Coronary artery (tissue), 2 donors: ENCODE results near the gene ATP1A3.

Experiments used
- DNase-seq: peaks from one replicate; pipeline ENCODE4 v3.0.0-alpha.2; 2017; ENCODE audit warnings: low spot score
- H3K27ac ChIP-seq, 2 donors: fragments of 200-600 bp; sonication (generic); one replicate each; pipeline ENCODE4 v1.5.1; 2016 to 2019
- H3K4me3 ChIP-seq: fragments of 200-600 bp; sonication (generic); 2 replicates; pipeline ENCODE4 v1.5.1; 2016; ENCODE audit warnings: mild to moderate bottlenecking, moderate library complexity
- TF ChIP-seq, protein P1 (sequence below): fragments of 200-600 bp; sonication (generic); IDR thresholded peaks from one replicate; pipeline ENCODE4 v1.5.1; 2019; ENCODE audit warnings: antibody characterized with exemption

Gene ATP1A3

DNA sequence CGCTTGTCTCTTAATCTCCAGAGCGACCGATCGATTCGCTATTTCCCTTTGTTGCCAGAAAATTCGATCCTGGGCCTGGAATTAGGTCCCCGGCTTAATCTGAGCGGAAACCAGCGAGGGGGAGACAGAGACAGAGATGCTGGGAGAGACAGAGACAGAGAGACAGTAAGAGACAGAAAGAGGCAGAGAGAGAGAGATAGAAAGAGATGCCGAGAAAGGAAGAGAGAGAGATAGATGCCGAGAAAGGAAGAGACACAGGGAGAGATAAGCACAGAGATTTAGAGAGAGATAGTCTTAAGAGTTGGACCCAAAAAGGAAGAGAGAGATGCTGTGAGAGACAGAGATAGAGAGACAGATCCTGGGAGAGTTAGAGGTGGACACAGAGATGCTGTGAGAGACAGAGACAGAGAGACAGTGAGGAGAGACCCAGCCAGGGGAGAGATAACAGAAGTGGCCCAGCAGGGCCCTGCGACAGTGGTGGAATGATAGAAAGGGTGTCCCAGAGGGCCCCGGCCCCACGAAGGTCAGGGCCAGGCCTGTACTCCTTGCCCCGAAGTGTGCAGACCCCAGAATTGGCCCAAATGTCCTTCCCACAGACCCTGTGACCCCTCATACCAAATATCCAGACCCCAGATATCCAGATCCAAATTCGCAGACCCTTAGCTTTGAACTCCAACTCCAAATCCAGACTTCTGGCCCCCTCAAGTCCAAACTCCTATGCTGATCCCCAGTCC lies 67.1 kb downstream of the ATP1A3 start:
- TF ChIP-seq, protein P1, sequence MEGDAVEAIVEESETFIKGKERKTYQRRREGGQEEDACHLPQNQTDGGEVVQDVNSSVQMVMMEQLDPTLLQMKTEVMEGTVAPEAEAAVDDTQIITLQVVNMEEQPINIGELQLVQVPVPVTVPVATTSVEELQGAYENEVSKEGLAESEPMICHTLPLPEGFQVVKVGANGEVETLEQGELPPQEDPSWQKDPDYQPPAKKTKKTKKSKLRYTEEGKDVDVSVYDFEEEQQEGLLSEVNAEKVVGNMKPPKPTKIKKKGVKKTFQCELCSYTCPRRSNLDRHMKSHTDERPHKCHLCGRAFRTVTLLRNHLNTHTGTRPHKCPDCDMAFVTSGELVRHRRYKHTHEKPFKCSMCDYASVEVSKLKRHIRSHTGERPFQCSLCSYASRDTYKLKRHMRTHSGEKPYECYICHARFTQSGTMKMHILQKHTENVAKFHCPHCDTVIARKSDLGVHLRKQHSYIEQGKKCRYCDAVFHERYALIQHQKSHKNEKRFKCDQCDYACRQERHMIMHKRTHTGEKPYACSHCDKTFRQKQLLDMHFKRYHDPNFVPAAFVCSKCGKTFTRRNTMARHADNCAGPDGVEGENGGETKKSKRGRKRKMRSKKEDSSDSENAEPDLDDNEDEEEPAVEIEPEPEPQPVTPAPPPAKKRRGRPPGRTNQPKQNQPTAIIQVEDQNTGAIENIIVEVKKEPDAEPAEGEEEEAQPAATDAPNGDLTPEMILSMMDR: no peak
- Histone ChIP-seq H3K4me3 (no peak overlapping the region), H3K27ac (no peak overlapping the region)
- DNase-seq: no peak

DNA sequence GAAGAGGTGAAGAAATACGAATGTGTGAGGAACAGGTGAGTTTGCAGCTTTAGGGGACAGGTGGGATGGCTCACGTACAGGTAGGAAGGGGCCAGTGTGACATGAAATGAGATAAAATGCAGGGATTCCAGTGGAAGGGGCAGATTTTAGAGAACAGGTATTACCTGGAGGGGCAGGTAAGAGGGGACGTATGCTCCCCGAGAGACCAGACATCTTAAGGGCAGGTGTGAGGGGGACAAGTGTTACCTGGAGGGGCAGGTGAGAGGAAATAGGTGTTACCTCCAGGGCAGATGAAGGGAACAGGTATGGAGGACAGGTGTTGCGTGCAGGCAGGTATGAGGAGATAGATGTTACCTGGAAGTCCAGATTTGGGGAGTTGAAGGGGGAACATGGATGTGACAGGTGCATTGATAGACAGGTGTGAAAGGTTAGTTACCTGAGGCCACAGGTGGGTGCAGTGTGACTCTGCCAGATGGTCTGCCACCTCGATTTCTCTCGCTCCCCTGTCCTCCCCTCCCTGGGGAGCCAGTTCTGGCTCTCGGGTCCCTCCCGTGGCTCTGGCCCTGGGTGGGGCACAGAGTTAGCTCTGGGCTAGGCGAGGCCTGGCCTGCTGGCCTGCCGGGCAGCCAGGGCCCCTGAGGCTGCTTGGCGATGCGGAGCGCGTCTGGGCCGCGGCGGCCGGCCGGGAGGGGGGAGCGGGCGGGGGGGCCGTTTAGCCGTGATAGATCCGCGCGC lies 67.8 kb downstream of the ATP1A3 start:
- H3K4me3 ChIP-seq: no peak overlapping the region
- TF ChIP-seq, protein P1: no peak
- DNase-seq: no peak
- no peak overlapping the region for H3K27ac ChIP-seq

DNA sequence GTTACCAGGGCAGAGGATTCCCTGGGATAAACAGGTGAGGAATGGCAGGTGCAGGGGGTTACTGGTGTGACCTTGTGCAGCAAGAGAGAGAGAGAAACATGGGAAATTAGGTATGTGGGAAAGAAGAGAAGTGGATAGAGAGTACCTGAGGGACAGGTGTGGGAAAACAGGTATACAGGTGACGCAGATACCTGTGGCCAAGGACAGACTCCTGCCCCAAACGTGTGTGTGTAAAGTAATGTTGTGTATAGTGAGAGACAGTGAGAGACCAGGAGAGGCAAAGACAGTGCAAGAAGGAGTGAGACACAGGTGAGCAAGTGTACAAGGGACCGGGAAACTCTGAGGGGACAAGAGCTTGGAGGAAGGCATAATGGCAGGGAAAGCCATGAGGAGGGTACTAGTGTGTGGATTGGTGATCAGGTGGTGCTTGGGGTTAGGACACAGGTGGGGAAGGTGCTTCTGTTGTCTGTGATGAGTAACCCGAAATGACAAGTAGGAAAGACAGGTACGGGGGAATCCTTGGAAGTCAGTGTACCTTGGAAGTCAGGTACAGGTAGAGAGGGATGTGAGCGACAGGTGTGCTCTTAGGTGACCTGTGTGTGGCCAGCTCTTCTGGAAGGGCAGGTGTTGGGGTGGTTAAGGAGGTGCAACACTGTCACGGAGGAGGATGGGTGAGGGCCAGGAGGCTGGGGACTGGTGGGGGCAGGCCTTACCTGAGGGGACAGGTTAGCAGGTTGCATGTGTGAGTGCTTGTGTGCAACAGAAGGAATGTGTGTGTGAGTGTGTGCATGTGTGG lies 68.6 kb downstream of the ATP1A3 start:
- TF ChIP-seq, protein P1: no peak
- no peak overlapping the region for H3K27ac ChIP-seq
- no peak overlapping the region for H3K4me3 ChIP-seq
- no peak for DNase-seq

DNA sequence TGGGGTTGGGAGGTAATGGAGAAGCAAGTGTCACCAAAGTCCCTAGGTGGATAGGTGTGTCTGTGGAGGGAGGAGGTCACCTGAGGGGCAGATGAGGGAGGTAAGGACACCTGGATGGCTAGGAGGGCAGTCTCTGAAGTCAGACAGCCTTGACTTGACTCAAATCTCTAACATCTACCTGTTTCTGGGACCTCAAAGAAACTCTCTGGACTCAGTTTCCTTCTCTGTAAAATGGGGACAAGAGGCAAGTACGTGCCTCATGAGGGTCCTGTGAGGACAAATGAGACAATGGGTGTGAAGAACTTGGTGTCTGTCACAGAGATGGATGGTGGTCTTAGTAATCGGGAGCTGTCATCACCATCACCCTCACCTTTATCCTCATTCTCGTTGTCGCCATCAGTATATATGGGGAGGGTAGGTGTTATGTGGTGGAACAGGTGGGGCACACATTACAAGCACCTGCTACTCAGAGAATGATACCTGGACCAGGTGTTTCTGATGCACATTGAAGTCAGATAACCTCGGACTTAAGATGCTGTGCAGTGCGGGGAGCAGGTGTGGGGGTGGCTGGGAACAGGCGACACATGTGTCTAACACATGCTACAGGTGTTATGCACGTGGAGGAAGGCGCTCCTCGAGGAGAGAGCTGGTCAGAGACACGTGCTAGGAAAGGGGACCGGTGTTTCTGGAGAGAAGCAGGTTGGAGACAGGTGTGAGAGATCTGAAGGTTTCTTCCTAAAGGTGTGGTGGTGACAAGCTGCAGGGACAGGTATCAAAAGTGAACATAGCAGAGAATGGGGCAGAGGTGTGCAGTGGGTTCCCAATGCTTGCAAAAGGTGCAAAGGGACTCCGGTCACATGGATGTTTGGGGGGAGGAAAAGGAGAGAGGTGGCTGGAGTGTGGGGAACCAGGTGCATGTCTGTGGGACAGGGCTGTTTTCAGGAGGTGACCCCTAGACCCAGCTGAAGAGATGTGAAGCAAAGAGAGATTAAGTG lies 69.6 kb downstream of the ATP1A3 start:
- H3K27ac ChIP-seq: no peak overlapping the region
- no peak for DNase-seq
- TF ChIP-seq, protein P1: no peak
- no peak overlapping the region for H3K4me3 ChIP-seq

DNA sequence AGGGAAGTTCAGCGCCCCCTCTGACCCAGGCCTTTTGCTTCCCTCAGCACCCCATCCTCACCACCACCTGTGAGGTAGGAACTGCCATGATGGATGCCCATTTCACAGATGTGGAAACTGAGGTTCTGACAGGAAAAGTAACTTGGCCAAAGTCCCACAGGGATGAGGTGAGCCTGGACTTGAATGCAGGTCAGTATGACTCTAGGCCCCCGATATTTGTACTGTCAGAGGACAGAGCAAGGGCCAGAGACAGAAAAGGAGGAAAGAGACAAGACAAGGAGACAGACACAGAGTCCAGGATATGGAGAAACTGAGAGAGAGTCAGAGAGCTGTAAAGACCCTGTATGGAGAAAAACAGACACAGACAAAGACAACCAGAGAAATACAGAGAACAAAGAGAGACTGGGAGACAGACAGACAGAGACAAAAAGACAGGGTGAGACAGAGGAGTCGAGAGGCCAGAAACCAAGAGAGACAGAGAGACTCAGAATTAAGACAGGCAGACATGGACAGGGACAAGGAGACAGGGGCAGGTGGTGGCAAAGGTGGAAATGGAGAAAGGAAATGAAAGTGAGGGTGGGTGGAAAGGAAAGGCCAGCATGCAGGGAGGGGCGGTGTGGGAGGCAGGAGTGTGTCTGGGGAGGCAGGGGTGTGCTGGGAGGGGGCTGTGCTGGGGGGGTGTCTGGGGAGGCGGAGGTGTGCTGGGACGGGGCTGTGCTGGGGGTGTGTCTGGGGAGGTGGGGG lies 70.8 kb downstream of the ATP1A3 start:
- TF ChIP-seq, protein P1: no peak
- DNase-seq: no peak

DNA sequence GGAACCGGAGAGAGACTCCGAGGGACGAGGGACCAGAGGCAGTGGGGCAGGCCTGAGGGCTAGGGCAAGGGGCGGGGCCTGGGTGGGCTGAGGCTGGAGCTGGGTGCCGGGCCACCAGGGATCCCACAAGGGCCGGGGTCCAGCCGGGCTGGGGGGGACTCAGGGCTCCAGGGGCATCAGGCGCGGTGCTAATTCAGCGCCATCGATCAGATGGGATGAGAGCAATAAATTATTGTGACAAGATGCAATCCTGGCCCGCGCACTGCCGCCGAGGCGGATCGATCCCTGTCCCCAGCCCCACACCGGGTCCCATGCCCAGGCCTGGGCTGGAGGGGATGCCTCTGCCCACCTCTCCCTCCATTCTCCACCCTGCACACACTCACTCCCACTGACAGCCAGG lies 71.4 kb downstream of the ATP1A3 start:
- DNase-seq: no peak
- TF ChIP-seq, protein P1: no peak
- H3K4me3 ChIP-seq: no peak overlapping the region
- H3K27ac ChIP-seq: no peak overlapping the region

More for the DNA sequence above, 70.8 kb downstream of the ATP1A3 start:
- H3K4me3 ChIP-seq: no peak overlapping the region
- no peak overlapping the region for H3K27ac ChIP-seq
